ENCODE results near the gene DSG3. TPM values are rescaled to one million over a fixed set of nuclear protein-coding genes. Genes with fewer than 3 reads are reported as not detected.

DSG3 gene
- total RNA-seq, 1 donor from 2014 or later: 775 TPM

DNA sequence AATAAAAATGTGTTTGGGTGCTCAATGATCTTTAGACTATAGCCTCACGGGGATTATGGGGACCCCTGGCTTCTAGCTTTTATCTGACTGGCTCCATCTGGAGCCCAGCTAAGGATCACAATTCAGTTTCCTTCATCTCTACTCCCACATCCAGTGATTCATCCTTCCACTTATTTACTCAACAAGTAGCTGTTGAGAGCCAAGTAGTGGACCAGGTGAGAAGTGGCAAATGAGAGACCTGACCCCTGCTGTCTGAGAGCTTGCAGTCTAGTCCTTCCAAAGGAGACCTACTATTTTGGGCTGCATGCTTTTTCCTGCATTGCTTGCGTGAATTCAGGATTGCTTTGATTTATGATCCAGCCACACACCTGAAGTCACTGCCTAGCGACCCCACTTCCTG is 10.7 kb upstream of the DSG3 start:
- ATAC-seq: no peak

DNA sequence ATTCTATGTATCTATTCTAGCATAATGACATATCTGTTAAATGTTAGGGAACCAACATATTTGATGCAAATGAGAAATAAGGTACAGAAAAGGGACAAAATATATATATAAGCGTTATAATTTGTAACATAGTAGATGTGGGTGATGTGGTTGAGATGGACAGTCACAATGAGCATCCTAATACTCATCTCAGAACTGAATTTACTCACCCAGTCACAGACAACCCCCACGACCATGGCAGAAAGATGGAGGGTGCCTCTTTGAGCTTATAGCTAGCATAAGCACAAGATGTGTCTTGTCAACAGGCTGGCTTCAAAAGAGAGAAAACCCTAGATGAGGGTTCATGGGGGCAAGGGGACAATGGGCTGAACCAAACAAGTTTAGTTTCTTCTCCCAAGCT is 9.1 kb upstream of the DSG3 start:
- ATAC-seq: no peak

DNA sequence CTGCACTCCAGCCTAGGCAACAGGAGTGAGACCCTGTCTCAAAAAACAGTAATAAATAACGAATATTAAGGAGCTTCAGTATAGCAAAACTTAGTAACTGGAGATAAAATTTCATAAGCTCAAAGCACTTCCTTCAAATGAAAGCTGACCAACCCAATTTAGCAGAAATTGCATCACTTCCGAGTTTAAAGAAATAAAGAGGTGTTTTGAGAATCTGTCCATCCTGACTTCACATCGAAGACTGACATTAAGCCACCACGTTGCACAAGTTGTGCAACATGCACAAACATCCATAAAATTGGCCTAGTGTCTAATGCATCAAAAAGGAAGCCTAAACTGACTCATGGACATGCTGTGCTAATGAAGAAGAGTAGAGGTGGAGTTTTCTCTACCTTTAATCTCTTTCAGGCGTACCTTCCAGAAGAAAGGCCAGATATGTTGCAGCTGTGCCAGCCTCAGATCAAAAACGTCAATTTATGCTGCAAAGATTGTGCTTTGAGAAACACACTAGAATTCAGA is 7.7 kb upstream of the DSG3 start:
- peak; percentile 92 for ATAC-seq

DNA sequence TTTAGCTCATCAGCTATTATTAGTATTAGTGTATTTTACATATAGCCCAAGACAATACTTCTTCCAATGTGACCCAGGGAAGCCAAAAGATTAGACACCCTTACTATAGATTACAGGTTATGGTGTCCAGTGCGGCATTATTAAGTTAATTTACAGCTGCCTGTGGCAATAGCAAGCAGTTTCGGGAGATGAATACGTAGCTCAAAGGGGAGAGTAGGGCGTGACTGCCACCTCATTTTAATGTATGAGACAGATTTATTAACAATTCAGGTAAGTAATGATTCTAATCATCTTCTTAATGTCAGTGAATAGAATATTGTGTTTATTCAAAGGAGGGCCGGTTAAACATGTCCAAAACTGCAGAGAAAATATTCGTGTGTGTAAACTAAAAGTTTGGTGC is 6.8 kb upstream of the DSG3 start:
- peak; percentile 76 for ATAC-seq

DNA sequence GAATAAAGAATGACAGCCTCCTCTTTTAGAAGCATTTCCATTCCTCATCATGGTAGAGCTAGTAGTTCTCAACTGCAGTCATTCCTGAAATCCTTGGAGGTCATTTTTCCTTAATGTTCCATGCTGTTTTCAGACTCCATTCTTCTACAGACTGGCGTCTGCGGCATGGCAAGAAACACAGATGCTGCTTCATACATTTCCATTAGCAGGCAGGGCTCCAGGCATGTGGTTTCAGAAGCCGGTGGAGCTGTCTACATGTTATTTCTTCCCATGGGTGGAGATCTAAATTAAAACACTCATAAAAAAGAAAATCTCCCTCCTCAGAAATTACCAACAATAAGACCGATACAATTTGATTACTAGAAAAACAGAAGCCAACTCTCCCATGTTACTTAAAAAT is 6.0 kb upstream of the DSG3 start:
- no peak for ATAC-seq

DNA sequence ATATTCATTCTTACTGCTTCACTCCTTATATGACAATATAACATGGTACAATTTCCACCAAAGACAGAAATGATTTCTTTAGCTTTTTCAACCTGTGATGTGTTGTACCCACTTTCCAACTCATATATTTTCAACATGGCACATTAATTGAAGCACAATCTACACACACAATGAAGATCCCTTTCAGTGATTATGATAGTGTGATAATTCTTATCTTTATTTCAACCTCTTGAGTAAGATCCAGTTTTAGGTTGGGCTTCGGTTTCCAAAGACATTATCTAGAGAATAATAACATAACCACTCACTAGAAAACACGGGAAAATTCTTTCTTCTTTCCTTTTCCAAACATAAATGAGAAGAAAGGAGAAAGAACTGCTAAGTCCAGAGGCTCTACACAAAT is 3.4 kb upstream of the DSG3 start:
- ATAC-seq: no peak

DNA sequence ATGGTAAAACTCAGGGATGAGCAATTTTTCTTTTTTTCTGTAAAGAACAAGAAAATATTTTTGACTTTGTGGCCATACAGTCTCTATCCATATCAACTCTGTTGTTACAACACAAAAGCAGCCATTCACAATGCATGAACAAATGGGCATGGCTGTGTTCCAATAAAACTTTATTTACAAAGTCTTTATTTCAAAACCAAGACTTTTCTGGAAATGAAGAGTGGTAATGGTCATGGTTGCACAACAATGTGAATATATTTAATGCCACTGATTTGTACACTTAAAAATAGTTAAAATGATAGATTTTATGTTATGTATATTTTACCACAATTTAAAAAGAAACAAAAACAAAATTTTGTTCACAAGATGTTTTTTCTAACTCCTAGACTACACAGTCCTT is 1.6 kb upstream of the DSG3 start:
- ATAC-seq: no peak

DNA sequence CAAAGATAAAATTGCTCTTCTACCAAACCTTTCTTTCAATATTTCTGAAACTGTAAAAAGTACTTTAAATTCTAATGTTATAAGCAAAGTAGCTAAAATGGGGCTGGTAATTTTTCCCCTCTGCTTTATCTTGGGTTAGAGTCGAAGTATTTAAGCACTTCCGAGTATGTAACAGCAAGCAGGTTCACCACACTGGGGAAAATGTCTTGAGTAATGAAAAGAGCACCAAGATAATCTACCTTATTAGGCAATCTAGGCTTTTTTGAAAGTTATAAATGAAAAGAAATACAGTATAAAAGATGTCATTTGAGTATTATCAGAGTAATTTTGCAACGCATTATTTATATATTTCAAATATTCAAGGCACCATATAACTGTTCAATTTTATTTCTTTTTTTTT is 687 bp upstream of the DSG3 start:
- no peak for ATAC-seq

DNA sequence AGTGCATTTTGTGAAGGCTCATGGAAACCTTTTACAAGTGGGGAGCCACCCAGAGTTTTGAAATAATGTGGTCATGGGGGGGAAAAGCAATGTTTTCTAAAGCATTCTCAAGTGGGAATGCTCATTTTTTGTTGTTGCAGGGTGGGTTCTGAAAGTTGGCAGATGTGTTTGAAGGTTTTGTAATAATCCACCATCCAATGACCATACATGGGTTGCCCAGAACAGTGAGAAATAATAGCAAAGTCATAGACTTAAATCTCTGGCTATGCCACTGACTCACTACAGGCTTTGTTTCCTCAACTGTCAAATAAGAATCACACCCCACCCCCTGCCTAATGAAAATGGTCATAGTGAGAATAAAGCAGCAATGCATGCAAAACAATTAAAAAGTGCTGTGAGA is 2.9 kb downstream of the DSG3 start:
- ATAC-seq: peak; percentile 66

DNA sequence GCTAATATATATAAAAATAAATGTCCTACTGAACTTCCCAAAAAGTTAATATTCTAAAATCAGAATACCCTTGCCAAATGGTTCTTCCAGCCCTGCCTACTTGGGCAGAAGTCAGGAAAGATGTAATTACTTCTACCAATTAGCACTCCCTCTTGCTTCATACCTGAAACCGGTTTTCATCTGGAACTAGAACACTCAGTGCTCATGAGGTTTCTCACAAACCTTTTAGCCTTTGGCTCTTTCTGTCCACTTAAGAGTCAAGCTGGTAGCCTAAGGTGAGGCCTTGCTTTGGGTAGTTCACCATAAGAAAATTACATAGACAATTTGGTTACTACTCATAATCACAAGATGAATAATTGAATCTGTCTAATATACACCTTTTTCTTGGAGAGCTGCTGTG is 4.1 kb downstream of the DSG3 start:
- peak; percentile 43 for ATAC-seq

DNA sequence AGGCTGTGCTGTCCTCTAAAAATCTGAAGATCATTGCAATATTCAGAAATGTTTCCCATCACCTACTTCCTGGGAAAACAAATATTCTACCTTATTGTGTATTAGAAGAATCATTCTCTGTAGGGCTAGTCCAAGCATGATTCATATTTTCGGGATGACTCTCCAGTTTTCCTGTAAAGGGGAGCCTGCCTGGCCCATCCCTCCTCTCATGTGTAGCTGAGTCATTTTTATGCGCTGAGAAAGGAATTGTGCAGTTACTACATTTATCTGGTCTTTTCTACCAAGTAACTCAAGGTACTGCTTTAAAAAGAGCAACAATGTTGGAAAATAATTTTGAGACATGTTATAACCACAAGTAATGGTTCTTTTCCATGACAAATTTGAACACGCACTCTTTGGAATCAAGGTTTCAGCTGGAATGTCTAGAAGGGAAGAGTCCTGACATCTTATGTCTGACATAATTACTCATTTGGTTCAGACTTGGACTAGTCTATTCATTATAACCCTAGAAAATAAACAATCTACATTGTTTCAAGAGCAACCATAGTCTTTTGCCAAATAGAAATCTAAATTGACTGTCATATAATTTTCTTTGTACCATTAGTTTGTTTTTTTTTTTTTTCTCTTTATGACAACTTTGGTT is 6.6 kb downstream of the DSG3 start:
- peak; percentile 66 for ATAC-seq

DNA sequence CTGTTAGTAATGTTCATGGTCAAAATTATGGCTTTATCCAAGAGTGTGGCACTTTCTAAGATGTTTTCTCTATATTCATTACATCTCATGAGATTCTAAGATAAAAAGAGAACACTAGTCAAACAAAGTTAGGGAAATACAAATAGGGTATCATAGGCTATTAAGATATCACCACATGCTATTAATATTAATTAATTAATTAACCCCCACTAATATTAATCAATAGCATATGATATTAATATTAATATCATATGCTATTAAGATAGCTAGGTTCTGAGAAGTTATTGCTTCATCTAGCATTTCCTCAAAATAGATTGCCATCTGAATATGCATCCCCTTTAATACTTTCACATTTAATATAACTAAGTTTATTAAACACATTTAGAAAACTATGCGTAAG is 22.1 kb downstream of the DSG3 start:
- no peak for ATAC-seq

DNA sequence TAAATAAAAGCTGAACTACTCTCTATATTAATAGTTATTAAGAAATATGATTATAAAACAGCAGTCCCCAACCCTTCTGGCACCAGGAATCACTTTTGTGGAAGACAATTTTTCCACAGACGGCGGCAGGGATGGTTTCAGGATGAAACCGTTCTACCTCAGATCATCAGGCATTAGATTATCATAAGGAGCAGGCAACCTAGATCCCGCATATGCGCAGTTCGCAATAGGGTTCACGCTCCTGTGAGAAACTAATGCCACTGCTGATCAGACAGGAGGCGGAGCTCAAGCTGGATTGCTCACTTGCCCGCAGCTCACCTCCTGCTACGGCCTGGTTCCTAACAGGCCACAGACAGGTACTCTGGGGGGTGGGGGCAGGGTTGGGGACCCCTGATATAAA is 31.1 kb downstream of the DSG3 start:
- ATAC-seq: no peak

DNA sequence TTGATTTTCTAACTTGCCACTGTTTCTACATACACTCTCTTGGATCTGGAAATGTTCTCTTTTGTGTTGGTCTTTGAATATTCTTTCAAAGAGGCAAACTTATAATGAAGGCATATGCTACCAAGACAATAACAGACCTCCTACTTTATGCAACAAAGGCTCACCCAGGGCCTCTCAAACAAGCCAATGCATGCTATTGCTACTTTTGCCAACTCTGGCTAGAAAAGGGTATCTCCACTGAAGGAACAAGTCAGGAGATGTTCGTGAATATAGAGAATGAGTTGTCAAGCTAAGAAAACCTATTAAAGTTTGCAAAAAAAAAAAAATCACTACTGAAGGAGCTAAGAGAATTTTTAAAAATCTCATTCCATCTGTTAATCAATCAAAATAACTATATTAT is 34.5 kb downstream of the DSG3 start:
- peak; percentile 32 for ATAC-seq

DNA sequence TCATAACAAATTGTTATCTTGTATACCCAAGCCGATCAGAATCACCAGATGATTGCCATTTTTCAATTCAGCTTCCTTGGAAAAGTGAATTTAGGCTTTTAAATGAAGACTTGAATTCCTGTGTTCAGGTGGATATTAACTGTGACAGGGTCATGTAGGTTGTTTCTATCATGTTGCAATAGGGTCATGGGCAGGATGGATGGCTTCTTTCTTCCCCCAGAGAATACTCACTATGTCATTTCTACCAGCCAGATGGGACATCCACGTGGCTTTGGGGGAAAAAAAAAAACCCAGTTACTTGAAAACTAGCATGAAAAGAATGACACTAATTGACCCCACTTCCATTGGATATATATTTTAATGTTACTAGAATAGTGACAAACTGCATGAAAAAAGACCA is 35.9 kb downstream of the DSG3 start:
- ATAC-seq: no peak

DNA sequence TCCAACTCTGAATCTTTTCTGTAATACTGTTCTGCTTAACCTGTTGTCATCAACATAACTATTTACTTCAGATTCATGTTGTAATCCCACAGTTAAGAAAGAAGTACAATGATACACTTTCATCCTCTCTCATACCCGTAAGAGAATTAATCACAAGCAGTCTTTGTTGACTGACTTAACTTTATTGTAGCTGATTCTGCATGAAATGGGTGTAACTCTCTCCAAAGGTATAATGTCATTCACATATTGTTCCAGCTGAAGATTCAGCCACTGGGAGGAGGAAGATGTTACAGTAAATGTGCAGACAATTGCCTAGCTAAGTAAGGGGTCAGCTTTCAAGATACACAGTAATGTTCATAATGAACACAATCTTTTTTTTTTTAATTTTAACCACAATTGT is 36.9 kb downstream of the DSG3 start:
- ATAC-seq: peak; percentile 17

DNA sequence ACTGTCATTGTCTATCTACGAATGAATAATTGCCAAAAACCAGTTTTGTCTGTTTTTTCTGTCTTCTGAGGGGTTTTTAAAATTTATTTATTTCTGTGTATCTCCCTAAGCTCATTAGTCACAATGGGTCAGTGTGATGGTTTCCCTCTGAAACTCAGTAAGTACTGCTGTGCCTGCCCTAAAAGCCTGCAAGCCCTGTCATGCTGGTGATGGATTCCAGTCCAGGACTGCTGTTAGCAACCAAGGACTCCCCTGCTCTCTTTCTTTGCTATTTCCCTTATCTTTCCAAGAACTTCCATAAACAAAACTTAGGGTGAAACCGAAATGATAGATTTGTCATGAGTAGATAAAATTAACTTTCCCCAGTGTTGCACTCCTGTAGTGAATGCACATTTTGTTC is 38.6 kb downstream of the DSG3 start:
- no peak for ATAC-seq

DNA sequence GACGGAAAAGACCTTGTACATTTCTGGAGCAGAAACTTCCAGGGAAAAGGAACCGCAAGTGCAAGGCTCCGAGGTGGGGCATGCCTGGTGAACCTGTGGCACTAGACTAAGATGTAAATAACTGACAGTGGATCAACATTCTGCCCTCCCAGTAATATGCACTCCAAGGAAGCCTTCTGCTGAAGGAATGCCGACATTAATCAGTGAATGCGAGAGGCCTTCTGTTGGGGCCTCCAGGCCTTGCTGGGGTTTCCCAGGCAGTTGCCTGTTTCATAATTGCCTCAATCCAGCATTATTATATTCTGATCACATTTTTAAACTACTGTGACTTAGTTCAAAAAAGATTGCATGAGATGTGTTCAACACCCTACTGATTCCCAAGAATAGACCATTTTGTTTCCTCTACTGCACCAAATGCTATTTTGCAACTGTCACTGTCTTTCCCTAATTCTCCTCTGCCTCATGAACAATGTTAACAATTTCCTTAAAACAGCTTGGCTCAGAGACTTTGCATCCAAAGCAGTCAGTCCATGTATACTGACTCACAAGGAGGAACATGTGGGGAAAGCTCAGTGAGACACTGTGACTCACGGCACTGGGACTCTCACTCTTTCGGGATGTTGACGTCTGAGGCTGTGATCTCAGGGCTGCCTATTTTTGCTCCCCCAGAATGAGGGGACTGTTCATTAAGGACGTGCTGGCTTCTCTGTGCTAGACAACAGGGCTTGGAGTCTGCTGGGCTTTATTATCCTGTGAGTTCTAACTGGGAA is 39.9 kb downstream of the DSG3 start:
- peak; percentile 76 for ATAC-seq

DNA sequence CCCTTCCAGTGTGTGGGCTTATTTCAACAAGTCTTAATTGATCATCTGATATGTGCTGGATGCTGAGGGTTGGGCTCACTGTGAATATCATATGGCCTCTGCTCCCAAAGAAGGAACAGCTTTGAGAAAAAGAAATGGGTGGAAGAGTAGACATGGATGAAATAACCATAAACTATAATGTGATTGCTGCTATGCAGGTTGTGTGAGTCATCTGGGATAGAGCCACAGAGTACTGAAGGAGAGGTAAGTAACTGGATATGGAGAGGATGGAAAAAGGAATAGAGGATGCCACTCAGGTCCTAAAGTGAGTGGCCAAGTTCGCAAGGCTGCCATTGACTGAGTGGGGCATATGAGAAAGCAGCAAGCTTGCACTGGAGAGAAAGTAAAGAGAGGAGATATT is 41.8 kb downstream of the DSG3 start:
- ATAC-seq: peak; percentile 15

DNA sequence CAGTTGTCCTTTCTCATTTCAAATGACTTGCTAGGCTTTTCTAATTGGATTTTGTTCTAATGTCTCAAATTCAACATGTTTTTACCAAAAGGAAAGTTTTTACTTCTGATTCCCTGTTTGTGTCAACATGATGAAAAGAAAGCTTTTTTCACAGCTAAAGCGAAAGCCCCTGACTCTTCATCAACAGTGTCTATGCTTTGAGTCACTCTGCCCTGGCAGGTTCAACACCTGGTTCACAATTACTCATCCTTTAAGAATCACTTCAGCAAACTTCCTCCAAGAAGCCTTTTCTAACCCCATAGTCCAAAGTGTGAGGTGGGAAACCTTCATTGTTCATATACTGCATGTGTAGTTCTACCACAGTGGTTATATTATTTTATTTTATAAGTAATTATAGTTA is 42.8 kb downstream of the DSG3 start:
- ATAC-seq: peak; percentile 40

DNA sequence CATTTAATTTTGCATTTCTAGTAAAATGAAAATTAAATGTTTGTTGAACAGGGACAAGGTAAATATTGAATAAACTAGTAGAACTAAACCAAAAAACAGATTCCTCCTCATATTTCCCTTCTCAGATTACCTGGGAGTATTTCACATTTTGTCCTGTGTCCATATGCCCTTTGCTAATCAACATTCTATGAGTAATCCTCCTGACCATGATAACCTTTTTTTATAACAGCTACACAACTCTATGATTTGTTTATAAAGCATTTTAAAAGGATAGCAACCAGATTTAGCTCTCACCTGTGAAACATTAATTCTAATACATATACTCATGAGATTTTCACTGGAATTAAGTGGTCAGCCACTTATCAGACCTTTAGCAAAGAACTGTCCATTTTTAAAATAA is 43.3 kb downstream of the DSG3 start:
- ATAC-seq: no peak

DNA sequence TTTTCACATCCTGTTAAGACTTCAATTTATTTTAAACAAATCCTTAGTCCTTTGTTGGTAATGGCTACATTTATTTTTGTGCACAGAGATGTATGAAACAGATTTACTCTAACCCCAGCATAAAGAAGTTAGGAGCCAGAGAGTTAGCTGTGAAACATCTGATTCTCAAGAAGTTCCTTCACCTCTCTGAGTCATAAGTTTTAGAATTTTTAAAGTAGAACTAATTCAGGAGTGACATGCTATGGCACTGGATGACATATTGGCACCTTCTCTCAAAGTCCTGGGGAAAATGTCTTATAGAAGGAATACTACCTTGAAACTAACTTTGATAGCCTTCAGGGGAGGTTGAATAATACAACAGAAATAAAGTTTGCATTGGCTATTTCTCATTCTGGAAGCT is 44.0 kb downstream of the DSG3 start:
- no peak for ATAC-seq

DNA sequence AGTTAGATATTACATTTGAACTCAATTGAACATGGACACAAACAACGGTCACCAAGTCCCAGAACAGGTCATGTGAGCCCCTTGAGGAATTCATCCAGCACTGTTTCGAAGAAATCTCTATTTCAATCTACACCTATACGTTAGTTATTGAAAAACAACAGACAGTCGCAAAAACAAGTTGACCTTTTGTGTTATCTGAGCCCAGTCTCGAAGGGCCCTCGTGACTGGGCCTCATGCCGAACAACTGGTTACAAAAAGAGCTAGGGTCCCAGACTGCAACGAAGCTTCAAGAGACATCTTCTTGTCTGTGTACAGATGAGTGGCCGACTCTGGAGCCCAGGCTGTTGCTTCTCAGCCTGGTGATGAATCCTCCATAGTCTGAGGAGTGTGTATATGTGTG is 45.1 kb downstream of the DSG3 start:
- ATAC-seq: no peak

DNA sequence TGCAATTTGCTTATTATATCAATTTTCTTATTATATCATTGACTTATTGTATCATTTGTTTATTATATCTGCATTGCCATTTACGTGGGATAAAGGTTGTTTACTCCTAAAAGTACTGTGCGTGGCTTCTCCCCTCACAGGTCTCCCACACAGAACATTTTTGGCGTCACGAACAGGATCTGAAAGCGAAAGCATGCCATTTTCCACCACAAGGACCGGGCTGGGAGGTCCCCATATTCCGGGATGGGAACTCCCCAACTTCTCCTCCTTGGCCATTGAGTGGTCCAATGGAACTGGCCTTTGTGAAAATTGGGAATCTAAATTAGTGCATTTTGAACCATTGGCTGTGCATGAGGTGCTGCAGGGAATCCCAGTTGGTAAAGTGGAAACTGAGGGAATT is 45.6 kb downstream of the DSG3 start:
- ATAC-seq: no peak

DNA sequence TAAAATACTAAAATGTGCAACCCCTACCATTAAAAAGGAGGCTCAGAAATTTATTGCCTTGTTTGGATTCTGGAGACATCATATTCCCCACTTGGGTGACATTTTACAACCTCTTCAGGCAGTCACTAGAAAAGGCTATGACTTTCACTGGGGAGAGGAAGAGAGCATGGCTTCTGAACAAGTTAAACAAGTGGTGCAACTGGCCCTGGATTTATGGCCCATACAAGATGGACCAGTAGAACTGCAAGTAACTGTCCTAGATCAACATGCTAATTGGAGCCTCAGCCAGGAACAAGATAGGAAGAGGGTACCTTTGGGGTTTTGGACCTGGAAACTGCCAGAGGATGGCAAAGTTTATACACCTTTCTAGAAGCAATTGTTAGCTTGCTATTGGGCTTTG is 46.4 kb downstream of the DSG3 start:
- peak; percentile 17 for ATAC-seq
